ENCODE data around the gene SERPINE1. TPM values are rescaled to one million over a fixed set of nuclear protein-coding genes. Genes with fewer than 3 reads are reported as not detected.

SERPINE1 gene
- total and polyA plus RNA-seq, 2 of the 13 experiments (the other 11 are each of a cell fraction or from before 2014, with no cell fraction given), result 21.2 to 1,576 TPM

DNA sequence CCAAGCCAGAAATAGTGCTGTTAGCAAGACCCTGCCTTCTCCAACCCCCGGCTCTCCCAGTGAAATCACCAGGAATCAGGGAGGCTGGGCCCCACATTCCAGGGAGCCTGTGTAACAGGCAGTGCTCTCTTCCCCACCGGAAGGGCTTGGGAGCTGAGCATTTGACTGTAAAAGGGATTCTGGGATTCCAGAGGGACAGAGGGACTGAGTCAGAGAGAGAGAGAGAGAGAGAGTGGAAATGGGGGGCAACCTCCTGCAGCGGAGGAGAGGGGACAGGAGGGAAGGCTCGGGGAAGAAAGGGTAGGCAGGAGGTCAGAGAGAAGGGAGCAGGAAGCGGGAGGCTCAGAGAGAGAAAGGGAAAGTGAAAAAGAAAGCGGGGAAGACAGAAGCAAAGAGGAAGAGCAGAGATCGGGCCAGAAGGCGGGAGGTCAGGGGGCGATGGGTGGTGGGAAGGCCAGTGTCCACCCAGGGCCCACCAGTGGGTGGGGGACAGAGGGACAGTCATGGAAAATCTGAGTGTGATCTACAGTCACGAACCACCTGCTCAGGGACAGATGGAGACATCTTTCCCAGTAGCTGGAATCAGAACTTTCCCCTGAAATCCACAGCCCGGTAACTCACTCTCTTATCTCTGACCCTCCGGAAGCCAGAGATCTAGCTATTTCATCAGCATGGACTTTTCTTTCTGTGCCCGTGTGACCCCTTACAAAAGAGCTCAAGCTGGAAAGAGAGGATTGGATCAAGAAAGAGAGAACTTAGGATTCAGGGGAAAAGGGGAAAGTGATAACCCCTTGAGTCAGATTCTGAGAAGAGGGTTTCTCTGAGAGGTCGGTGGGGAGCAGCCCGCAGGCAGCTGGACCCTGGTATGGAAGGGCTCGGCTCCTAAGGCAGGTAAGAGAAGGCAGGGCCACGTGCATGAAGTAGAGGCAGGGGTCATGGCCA is 4.6 kb upstream of the SERPINE1 start (continued):
- no peak for TF ChIP-seq ETS1 (CRISPR knock-in tag; IDR thresholded peaks at IDR 0.05)

DNA sequence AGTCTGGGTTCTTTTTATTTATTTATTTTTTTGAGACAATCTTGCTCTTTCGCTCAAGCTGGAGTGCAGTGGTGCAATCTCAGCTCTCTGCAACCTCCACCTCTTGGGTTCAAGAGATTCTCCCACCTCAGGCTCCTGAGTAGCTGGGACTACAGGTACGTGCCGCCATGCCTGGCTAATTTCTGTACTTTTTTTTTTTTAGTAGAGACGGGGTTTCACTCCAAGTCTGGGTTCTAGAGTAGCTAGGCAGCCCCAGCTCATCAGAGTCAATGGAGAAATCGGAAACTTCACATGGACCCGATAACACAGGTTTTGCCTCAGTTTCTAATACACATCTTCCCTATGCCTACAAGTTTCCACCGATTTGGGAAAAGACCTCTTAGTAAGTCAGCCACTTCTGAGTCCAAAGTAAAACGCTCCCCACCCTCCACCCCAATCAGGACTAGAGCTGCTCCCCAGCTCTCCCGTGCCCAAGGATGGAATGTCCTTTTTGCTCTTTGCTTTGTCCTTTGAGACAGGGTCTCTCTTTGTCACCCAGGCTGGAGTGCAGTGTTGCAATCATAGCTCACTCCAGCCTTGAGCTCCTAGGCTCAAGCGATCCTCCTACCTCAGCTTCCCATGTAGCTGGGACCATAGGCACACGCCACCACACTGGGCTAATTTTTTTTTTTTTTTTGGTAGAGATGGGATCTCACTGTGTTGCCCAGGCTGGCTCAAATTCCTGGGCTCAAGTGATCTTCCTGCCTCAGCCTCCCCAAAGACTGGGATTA is 3.8 kb upstream of the SERPINE1 start:
- ChIA-PET POLR2A (interaction anchor here (0.8 to 4.1 kb wide), 26 partner anchors 10 to 264 kb away, joined by 3 to 68 read pairs (median 7); partner anchors contain the start of genes AP1S1, CLDN15, FIS1 and PLOD3), CTCF (ENCODE audit: low intra/inter-chr PET ratio, low total read pairs) (interaction anchor here (1.4 kb wide), 1 partner anchor 28 kb away, joined by 3 read pairs; no protein-coding TSS in a partner anchor)
- in situ Hi-C loops (cut with HindIII; ENCODE audit: extremely low pct_ligation_motif_present, low pct_unique_long_range_greater_than_20kb), result no loop called here
- intact Hi-C loops (cut with micrococcal nuclease; ENCODE audit: unreplicated experiment), result no loop called here
- Histone ChIP-seq H3K27ac (ENCODE audit: extremely low read length, insufficient read depth, low read length) (peak overlapping the region; percentile 99), H3K4me1 (ENCODE audit: insufficient read depth, low read length) (peaks cover 86% of the 10 kb centered on the region), H3K36me3 (replicated peaks in 1 of 2; ENCODE audit: control insufficient read depth in 1 of 2, insufficient read depth in 2 of 2, low read length in 2 of 2) (peaks cover 0 to 3% of the 10 kb centered on the region in 2 experiments; a peak in 2 of 5 replicates), H3K4me2 (ENCODE audit: low read depth, low read length) (peak overlapping the region; percentile 94), H3K9me3 (ENCODE audit: low read length) (no peaks in the 10 kb centered on the region), H4K20me1 (ENCODE audit: insufficient read depth, low read length) (peaks cover 12% of the 10 kb centered on the region; the same call in 1 of the 2 replicates), H2AFZ (ENCODE audit: low read length) (no peak overlapping the region), H3K79me2 (ENCODE audit: insufficient read depth, low read length) (peaks cover 10% of the 10 kb centered on the region), H3K4me3 (replicated peaks in 1 of 3; ENCODE audit: insufficient read depth in 1 of 3, low read depth in 2 of 3, low read length in 3 of 3) (peak overlapping the region; percentile 51 to 68 (median 61)), H3K9ac (ENCODE audit: insufficient read depth, low read depth, low read length) (peak overlapping the region; percentile 89), H3K27me3 (ENCODE audit: control insufficient read depth in 1 of 2, insufficient read depth in 2 of 2, low read length in 2 of 2) (no peaks in the 10 kb centered on the region; a peak in 1 of 5 replicates)
- ATAC-seq (peak; percentile 3; the same call in 2 of the 3 replicates), FAIRE-seq (peak; percentile 82), DNase-seq (ENCODE audit: low spot score) (peak; percentile 82)
- WGBS (ENCODE audit: low lambda C conversion rate), result 2% methylated on average over 11 of the region's 11 CpGs
- TSS peak; percentile 94 for BruUV-seq (replicated peaks)
- TF ChIP-seq, protein P1, sequence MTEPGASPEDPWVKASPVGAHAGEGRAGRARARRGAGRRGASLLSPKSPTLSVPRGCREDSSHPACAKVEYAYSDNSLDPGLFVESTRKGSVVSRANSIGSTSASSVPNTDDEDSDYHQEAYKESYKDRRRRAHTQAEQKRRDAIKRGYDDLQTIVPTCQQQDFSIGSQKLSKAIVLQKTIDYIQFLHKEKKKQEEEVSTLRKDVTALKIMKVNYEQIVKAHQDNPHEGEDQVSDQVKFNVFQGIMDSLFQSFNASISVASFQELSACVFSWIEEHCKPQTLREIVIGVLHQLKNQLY (CRISPR knock-in tag; IDR thresholded peaks at IDR 0.05), result 0 out of 2 replicates have a peak, but pooled peaks have one; percentile 22
- TF ChIP-seq POLR2A (IDR thresholded peaks at IDR 0.05; ENCODE audit: insufficient read depth in 1 of 2, low read depth in 2 of 2, low read length in 2 of 2) (peak; percentile 61 to 80; a peak in 3 of 4 replicates), ZEB1 (IDR thresholded peaks at IDR 0.05; ENCODE audit: insufficient replicate concordance, low read depth) (no peak), ZNF121 (CRISPR knock-in tag; IDR thresholded peaks at IDR 0.05) (peak; percentile 99), ZNF34 (CRISPR knock-in tag; IDR thresholded peaks at IDR 0.05; ENCODE audit: borderline replicate concordance) (no peak), ELF3 (CRISPR knock-in tag; IDR thresholded peaks at IDR 0.05) (0 out of 2 replicates have a peak, but pooled peaks have one; percentile 34), ZFP1 (CRISPR knock-in tag; IDR thresholded peaks at IDR 0.05) (no peak), FLYWCH1 (CRISPR knock-in tag; IDR thresholded peaks at IDR 0.05) (no peak), ISL2 (CRISPR knock-in tag; IDR thresholded peaks at IDR 0.05) (peak; percentile 32; the same call in 1 of the 2 replicates), ZNF263 (CRISPR knock-in tag; IDR thresholded peaks at IDR 0.05) (peak; percentile 73), PAXIP1 (CRISPR knock-in tag; conservative IDR thresholded peaks at IDR 0.05) (peak; percentile 58), ZNF224 (CRISPR knock-in tag; IDR thresholded peaks at IDR 0.05) (0 out of 2 replicates have a peak, but pooled peaks have one; percentile 39), RCOR2 (CRISPR knock-in tag; IDR thresholded peaks at IDR 0.05) (0 out of 2 replicates have a peak, but pooled peaks have one; percentile 51)

Measured in HepG2 (cell line).